ENCODE measurements around the gene GJB5.
"Not testable (repeated sequence)": the region's sequence is repeated elsewhere in the genome, so short reads cannot be mapped to it uniquely, and the experiment has no call there.

GJB5 gene

DNA sequence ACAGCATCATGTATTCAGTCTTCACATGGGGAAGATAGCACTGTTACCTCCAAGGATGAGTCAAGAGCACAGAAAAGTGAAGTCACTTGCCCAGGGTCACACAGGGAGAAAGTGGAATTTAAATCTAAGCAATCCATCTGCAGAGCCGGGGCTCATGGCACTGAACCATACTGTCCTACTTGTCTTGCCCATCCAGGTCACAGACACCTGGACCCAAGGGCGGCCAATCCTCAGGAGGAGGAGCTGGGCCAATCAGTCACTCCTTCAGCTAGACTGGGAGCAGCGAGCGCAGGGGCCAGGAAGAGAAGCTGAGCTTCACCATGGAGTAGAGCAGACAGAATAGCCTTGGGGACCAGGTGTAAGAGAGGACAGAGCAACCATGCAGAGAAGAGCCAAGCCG, 9.2 kb upstream of the GJB5 start:
- no peak for DNase-seq (ENCODE audit: low read depth in 2 of 2)

DNA sequence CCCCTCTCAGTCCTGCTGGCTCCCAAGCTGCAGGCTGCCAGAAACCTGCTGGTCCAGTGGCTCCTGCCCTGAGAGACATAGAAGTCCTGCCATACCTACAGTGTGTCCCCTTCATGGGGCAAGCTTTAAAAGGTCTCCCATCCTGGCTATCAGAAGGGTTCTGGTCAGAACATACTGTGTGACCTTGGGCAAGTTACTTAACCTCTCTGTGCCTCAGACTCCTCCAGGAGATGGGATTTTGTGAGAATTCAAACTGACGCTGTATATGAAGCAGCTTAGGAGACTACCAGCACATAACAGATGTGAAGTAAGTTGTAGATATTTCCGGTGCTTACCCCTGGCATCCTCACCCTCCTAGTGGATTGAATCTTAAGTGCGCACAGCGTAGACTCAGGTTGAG, 8.7 kb upstream of the GJB5 start:
- no peak for DNase-seq (ENCODE audit: low read depth in 2 of 2)

DNA sequence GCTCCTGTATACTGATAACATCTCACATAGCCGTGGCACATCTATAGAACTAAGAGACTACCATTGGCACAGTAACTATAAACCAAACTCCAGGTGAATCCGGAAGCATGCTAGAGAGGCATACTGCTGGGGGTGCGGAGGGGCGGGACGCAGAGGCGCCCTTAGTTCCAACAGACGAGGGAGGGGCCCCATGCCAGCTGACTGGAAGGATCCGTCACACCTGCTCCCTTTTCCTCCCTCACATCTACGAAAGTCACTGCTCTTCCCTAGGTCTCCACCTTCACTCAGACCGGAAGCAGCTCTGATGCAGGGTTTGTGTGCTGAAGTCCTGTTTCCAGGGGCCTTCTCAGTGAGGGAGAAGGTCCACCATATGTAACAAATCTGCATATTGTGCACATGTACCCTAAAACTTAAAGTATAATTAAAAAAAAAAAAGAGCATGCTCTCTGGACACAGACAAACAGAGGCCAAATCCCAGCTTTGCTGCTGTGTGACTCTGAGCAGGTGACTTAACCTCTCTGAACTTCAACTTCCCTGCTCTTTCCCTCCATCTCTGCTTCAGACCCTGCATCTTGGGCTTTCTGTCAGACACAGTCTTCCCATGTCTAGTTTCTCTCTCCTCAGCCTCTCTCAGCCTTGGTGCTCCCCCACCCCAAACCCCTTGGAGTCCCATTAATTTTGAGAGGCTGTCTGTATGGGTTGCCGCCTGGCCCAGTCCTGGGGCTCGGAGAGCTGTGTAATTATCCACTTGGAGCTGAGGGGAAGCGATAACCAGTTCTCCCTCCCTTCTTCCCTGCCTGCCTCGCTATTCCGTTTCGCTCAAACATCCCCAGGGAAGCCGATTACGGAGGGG, 7.8 kb upstream of the GJB5 start:
- no peak for DNase-seq (ENCODE audit: low read depth in 2 of 2)

DNA sequence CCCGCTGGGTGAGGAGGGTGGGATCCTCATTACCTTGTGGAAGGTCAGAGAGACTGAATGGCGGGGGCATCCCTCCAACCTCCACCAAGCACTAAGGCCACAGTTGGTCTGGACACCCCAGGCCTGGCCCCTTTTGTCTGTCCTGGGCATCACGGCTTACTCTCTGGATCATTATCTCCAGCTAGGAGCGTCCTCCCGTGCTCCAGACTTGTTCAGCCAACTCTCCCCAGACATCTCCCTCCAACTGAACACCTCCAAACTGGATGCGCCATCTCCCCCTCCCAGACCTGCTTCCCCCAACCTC, 7.3 kb upstream of the GJB5 start:
- no peak for DNase-seq (ENCODE audit: low read depth in 2 of 2)

DNA sequence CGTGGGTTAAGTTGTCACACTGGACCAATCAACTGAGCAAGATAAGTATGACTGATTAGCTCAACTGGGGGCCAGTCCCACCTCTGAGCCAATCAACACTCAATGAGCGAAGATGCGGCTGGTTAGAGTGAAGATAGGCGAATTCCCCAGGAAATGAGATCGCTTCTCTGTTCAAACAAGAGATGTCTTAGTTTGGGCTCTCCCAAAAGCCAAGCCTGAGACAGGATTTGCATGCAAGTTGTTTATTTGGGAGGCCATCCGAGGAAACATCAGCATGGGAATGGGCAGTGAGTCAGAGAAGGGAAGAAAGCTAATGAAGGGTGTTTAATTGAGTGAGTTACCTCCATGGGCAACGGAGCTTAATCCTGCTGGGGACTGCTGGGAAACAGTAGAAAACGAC, 4.9 kb upstream of the GJB5 start:
- no peak for DNase-seq (ENCODE audit: low read depth in 2 of 2)

DNA sequence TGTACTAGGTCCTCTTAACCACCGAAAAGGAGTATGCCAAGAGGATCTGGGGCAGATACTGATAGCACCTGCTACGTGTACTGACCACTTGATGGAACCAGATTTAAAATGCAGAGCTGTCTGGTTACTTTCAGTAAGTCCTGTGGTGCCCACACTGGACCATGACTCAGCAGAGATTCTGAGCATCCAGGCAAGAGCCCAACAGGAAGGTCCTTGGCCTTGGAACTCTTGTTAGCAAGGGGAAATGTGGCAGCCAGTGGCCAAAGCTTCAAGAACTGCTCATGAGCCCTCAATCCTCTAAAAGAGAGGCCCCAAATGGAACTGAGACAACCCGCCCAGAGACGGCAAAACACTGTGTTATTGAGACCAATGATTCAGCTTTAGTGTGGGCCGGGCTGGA, 4.2 kb upstream of the GJB5 start:
- no peak for DNase-seq (ENCODE audit: low read depth in 2 of 2)

DNA sequence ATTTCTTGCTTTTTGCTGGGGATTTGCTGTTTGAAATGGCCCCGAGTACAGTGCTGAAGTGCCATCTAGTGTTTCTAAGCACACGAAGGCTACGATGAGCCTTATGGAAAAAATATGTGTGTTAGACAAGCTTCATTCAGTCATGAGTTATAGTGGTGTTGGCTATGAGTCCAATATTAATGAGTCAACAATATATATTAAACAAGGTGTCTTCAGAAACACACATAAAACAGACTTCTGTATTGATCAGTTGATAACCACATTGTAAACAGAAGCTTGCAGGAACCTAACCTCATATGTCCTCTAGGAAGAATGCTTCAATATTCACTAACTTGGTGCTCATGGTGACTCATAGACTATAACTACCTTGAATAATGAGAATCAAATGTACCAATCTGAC, 1.7 kb upstream of the GJB5 start:
- no peak for DNase-seq (ENCODE audit: low read depth in 2 of 2)

DNA sequence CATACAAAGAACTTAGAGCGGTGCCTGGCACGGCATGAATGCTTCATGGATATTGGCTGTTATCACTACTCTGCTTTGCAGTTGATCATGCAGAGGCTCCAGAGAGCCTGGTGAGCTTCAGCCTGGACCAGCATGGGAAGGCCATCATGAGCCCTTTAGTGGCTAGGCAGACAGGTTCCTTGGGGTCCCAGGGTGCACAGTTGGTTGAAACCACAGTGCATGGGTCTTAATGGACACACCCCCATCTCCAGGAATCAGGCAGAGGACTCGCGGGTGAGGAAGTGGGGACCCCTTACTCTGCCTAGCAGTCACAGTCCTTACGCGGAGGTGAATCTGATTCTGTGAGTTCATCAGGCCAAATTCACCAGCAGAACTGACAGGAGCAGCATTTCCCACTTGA, 1.1 kb downstream of the GJB5 start:
- no peak for DNase-seq (ENCODE audit: low read depth in 2 of 2)

DNA sequence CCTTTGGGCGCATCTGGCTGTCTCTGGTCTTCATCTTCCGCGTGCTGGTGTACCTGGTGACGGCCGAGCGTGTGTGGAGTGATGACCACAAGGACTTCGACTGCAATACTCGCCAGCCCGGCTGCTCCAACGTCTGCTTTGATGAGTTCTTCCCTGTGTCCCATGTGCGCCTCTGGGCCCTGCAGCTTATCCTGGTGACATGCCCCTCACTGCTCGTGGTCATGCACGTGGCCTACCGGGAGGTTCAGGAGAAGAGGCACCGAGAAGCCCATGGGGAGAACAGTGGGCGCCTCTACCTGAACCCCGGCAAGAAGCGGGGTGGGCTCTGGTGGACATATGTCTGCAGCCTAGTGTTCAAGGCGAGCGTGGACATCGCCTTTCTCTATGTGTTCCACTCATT, 2.5 kb downstream of the GJB5 start:
- DNase-seq (ENCODE audit: low read depth in 2 of 2) = no peak

DNA sequence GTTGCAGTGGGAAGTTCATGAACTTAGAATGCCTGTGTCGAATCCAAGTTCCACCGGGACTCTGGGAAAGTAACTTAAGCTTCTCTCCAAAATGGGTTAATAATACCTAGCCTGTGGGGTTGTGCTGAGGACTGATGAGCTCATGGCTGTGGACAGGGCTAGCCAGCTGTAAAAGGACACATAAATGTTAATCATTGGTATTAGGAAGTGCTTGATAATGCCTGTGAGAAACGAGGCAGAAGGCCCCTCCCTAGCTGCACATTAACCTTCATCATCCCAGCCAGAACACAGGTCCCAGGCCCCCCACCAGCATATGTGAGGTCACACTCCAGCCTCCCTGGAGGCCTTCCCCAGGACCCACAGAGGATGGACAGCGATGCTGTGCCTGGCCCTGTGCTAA, 3.9 kb downstream of the GJB5 start:
- DNase-seq (ENCODE audit: low read depth in 2 of 2) = no peak

DNA sequence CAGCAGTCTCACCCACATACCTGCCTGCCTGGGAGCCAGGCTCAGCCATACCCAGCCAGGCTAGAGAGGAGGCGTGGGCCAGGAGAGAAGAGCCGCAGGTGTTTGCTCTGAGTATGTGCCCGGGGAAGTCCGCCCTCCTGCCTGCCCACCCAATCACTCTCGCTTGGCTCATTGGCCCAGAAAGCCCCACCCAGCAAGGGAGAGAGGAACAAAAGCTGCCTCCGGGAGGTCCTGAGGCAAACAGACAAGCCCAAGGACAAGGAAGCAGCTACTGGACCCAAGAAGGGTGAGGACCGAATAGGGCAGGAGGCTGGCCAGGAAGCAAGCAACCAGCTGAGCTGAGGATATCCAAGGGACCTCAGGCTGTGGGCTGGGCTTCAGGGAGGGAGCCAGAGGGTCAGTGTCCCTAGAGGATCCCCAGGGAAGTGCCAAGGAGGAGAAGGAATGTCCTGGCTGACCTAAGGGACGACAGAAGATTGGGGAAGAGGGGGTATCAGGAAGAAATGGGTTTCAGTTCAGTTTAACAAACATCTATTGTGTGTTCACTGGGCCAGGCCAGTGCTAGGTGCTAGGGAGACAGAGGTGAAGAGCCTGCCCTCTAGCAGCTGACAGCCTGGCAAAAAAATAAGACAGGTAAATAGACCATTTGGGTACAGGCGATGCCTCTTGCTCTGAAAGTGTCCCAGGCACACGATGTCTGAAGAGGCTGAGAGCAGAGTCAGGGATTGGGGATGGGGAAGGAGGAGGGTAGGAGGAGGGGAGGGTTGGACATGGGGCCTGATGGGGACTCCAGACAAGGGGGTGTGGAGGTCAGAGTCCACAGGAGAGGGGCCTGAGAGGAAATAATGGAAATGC, 4.9 kb downstream of the GJB5 start, which contains the start of gene GJB4:
GJB4 (plus strand) TSS at position 238 of the 855 bp plus-strand sequence. CDS start 1,515 bp downstream, outside the sequence.
- no peak for DNase-seq (ENCODE audit: low read depth in 2 of 2)

DNA sequence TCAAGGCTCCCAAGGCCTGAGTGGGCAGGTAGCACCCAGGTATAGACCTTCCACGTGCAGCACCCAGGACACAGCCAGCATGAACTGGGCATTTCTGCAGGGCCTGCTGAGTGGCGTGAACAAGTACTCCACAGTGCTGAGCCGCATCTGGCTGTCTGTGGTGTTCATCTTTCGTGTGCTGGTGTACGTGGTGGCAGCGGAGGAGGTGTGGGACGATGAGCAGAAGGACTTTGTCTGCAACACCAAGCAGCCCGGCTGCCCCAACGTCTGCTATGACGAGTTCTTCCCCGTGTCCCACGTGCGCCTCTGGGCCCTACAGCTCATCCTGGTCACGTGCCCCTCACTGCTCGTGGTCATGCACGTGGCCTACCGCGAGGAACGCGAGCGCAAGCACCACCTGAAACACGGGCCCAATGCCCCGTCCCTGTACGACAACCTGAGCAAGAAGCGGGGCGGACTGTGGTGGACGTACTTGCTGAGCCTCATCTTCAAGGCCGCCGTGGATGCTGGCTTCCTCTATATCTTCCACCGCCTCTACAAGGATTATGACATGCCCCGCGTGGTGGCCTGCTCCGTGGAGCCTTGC, 6.4 kb downstream of the GJB5 start:
- DNase-seq (ENCODE audit: low read depth in 2 of 2) = no peak

DNA sequence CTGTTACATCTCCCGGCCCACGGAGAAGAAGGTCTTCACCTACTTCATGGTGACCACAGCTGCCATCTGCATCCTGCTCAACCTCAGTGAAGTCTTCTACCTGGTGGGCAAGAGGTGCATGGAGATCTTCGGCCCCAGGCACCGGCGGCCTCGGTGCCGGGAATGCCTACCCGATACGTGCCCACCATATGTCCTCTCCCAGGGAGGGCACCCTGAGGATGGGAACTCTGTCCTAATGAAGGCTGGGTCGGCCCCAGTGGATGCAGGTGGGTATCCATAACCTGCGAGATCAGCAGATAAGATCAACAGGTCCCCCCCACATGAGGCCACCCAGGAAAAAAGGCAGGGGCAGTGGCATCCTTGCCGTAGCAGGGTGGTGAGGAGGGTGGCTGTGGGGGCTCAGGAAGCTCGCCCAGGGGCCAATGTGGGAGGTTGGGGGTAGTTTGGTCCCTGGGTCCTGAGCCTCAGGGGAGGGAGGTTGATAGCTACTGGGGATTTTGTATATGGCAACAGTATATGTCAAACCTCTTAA, 7.0 kb downstream of the GJB5 start:
- DNase-seq (ENCODE audit: low read depth in 2 of 2) = no peak

DNA sequence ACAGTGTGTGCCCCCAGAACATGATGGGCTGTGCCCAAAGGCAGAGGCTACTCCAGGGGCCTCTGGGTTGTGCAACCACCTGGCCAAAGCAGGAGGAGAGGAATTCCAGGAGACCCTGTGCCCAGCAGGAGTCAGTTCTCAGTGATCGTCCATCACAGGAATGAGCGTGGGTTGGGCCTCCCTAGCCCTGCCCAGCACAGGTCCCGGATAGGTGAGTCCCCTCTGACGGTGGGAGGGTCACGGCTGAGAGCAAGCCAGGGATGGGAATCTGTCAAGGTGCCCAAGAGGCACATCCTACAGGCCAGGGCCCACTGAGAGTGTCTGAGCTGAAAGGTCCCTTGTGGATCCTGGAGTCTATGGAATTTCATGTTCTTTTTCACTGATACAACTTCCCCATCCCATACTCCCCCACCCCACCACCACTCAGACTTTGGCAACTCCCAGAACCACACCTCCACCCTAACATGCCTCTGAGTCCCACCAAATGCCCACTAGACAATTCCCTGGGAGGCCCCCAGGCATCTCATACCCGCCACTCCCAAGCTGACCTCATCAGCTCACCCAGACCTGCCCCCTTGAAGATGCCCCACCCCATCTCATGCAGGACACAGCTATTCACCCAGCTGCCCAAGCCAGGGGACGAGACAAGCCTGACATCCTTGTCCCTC, 7.8 kb downstream of the GJB5 start:
- DNase-seq (ENCODE audit: low read depth in 2 of 2) = no peak

DNA sequence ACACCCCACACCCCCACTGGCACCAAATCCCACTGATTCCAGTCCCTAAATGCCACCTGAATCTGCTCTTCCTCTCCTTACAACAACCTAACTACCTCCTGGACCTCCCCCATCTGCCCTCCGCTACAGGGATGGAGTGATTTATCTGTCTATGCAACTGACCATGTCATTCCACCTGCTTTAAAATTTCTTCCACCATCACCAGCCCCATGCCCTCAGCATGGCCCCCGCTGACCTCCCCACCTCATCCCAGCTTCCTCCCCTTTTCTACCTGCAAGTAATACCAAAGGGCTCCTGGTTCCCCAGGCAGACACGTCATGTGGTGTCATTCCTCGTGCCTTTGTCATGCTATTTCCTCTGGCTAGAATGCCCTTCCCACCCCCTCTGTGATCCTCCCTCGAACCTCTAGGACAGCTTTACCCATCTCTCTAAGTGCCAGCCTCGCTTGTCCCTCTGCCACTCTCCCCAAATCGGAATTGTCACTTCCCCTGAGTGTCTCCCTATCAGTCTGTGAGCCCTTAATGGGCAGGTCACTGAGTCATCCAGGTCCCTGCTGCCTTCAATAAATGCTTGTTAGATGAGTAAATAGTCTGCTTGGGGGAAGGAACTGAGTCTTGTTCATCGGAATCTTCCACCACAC, 8.4 kb downstream of the GJB5 start:
- no peak for DNase-seq (ENCODE audit: low read depth in 2 of 2)

DNA sequence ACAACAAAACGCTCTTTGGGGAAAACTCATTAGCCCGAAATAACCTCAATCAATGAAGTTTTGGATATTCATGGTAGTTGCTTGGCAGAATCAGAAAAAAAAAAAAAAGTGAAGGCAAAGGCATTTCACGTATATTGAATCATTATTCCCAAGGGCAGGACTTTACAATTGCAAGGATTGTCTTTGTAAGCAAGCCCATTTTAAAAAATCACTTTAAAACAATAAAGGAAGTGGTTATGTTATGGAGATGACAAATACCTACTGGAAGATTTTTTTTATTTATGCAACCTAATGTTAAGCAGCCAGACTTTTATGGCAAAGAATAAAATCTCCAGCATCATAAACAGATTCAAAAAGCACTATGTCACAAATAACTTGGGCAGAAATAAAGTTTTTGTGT, 14.0 kb downstream of the GJB5 start:
- no peak for DNase-seq (ENCODE audit: low read depth in 2 of 2)

DNA sequence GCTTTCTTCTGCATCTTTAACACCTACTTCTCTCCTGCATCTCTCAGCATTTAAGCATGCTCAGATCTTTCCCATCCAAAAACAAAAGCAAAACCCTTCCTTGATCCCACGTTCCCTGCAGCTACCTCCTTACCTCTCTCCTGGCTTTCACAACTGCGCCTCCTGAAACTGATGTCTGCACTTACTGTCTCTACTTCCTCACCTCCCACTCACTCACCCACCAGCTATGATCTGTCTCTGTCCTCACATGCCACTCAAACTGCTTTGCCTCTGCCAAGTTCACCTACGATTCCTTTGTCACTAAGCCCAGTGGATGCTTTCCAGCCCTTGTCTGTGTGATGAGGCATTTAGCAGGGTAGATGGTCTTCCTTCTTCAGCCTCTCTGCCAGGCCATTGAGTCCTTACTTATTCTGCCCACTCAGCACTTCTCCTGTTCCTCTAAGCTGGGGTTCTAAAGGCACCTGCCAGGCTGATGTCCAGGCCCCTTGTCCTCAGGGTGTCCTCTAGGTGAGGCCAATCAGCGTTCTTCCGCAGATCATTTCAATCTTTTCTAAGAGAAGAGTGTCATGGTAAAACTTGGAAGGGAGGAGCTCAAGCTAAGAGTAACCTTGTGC, 16.2 kb downstream of the GJB5 start:
- DNase-seq (ENCODE audit: low read depth in 2 of 2) = no peak

DNA sequence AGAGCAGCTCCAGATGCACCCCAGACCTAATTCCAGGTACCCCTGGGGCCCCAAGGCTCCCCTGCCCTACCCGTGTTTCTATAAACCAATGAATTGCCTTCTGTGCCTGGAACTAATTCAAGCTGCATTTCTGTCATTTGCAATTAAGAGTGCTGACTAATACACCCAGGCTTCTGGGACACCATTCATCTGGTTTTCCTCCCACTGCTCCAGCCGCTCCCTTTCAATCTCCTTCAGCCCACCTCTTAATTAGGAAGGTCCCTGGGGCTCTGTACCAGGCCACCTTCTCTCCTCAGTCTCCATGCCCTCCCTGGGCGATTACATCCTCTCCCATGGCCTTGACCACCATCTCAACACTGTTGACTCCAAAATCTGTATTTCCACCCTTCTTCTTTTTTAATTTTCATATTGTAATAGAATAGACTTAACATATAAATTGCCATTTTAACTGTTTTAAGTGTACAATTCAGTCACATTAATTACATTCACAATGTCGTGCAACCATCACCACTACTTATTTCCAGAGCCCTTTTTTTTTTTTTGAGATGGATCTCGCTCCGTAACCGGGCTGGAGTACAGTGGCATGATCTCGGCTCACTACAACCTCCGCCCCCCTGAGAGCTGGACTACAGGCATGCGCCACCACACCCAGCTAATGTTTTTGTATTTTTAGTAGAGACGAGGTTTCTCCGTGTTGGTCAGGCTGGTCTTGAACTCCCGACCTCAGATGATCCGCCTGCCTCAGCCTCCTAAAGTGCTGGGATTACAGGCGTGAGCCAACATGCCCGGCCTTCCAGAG, 16.9 kb downstream of the GJB5 start:
- no peak for DNase-seq (ENCODE audit: low read depth in 2 of 2)

DNA sequence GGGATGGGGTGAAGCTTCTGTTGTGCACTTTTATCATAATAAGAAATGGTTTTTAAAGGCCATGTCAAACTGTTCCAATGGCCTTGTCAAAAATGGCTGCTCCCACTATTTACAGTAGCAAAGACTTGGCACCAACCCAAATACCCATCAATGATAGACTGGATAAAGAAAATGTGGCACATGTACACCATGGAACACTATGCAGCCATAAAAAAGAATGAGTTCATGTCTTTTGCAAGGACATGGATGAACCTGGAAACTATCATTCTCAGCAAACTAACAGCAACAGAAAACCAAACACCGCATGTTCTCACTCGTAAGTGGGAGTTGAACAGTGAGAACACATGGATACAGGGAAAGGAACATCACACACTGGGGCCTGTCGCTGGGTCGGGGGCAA, 18.3 kb downstream of the GJB5 start:
- DNase-seq (ENCODE audit: low read depth in 2 of 2) = not testable (repeated sequence)

DNA sequence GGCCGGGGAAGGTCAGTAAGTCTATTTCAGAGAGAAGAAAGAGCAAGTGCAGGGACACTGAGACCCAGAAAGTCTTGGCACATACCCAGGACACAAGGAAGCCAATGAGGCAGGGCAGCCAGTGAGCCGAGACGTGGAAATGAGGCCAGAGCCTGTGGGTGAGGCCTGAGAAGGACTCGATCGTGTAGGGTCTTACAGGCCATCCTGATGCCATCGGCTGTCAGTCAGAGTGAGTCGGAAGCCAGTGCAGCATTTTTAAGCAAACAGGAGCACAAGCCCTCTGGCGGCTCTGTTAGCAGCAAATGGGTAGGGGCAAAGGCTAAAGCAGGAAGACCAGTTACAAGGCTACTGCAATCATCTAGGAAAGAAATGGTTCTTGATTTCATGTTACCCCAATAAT, 20.1 kb downstream of the GJB5 start:
- no peak for DNase-seq (ENCODE audit: low read depth in 2 of 2)
